Gastroesophageal sphincter (tissue), 4 donors: ENCODE results near the gene FCN2. TPM values are rescaled to one million over a fixed set of nuclear protein-coding genes. Genes with fewer than 3 reads are reported as not detected.

ENCODE experiments used
- ATAC-seq: fragments of 150-250 bp; one replicate; pipeline ENCODE4 v1.9.1; 2016; ENCODE audit warnings: mild to moderate bottlenecking, moderate library complexity
- H3K27ac ChIP-seq, 4 donors: fragments of 200-600 bp; sonication (generic) in 3 of 4; 1 replicate in 3 of 4; 2 replicates in 1 of 4; pipeline ENCODE4 v1.5.1; 2016 to 2019
- H3K27me3 ChIP-seq: fragments of 200-600 bp; sonication (generic); one replicate; pipeline ENCODE4 v1.5.1; 2019
- H3K36me3 ChIP-seq, 2 donors: fragments of 200-600 bp; sonication (generic); one replicate each; pipeline ENCODE4 v1.5.1; 2019; ENCODE audit warnings: control low read depth in 1 of 2
- H3K4me1 ChIP-seq, 3 donors: fragments of 200-600 bp; sonication (generic); 1 replicate in 2 of 3; 2 replicates in 1 of 3; pipeline ENCODE4 v1.5.1; 2016 to 2019; ENCODE audit warnings: control low read depth in 2 of 3
- H3K4me3 ChIP-seq, 2 donors: fragments of 200-600 bp; sonication (generic); one replicate each; pipeline ENCODE4 v1.5.1; 2019; ENCODE audit warnings: mild to moderate bottlenecking in 1 of 2, moderate library complexity in 1 of 2
- H3K9me3 ChIP-seq, 3 donors: fragments of 200-600 bp; sonication (generic); one replicate each; pipeline ENCODE4 v1.5.1; 2017 to 2019; ENCODE audit warnings: control low read depth in 2 of 3
- EP300 ChIP-seq: sonication (generic); formaldehyde crosslinking; IDR thresholded peaks from one replicate; pipeline ENCODE4 v1.6.1; 2017; ENCODE audit warnings: antibody characterized with exemption, mild to moderate bottlenecking
- POLR2A ChIP-seq, 2 donors: fragments of 450-650 bp; IDR thresholded peaks; one replicate each; pipeline ENCODE4 v1.6.1; 2017; ENCODE audit warnings: antibody characterized with exemption in 2 of 2, mild to moderate bottlenecking in 2 of 2, moderate library complexity in 1 of 2
- POLR2AphosphoS5 ChIP-seq: sonication (generic); formaldehyde crosslinking; IDR thresholded peaks from one replicate; pipeline ENCODE4 v1.6.1; 2017; ENCODE audit warnings: antibody characterized with exemption
- whole genome bisulfite sequencing, 2 donors: methylation state at CpG; one replicate each; pipeline ENCODE4 v1.1.5; 2018; ENCODE audit warnings: low coverage in 1 of 2; 5-methylcytosine and 5-hydroxymethylcytosine counted together
- total RNA-seq, 4 donors: library from RNA; depleted of rRNA; stranded (reverse); fragments of >200 nt; gene quantifications; one replicate each; pipeline ENCODE4 v1.1.0, GENCODE V29; 2016
- TF ChIP-seq, protein P1 (sequence below), 4 experiments: fragments of 200-600 bp in 2 of 4; fragments of 450-650 bp in 2 of 4; sonication (generic) in 1 of 4; IDR thresholded peaks; one replicate each; pipeline ENCODE4 v1.5.1; 2017 to 2019; ENCODE audit warnings: antibody characterized with exemption in 4 of 4, mild to moderate bottlenecking in 2 of 4, moderate library complexity in 2 of 4

FCN2 gene
- total RNA-seq, 4 donors from 2014 or later = not detected

DNA sequence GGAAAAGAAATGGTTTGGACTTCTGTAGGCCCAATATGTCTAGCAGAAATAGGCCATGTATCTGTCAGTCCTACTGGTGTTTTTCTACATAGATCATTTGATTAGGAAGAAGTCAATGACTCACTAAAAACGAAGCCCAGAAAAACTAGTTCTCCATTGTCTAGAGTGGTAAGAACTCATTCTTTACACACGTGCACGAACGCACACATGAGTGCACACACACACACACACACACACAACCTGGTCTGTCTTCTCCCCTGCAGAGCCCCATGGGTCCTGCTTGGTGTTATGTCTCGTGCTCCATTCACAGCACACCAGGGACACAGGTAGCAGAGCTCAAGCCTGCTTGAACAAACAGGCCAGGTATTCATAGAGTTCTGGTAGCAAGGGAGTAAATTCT, 52.0 kb downstream of the FCN2 start:
- H3K9me3 ChIP-seq = no peaks in the 10 kb centered on the region
- no peak overlapping the region for H3K27ac ChIP-seq
- no peaks in the 10 kb centered on the region for H3K36me3 ChIP-seq
- no peaks in the 10 kb centered on the region for H3K4me1 ChIP-seq
- ATAC-seq = no peak
- TF ChIP-seq EP300 (no peak), POLR2AphosphoS5 (no peak), POLR2A (IDR thresholded peaks at IDR 0.05) (no peak)
- TF ChIP-seq, protein P1, sequence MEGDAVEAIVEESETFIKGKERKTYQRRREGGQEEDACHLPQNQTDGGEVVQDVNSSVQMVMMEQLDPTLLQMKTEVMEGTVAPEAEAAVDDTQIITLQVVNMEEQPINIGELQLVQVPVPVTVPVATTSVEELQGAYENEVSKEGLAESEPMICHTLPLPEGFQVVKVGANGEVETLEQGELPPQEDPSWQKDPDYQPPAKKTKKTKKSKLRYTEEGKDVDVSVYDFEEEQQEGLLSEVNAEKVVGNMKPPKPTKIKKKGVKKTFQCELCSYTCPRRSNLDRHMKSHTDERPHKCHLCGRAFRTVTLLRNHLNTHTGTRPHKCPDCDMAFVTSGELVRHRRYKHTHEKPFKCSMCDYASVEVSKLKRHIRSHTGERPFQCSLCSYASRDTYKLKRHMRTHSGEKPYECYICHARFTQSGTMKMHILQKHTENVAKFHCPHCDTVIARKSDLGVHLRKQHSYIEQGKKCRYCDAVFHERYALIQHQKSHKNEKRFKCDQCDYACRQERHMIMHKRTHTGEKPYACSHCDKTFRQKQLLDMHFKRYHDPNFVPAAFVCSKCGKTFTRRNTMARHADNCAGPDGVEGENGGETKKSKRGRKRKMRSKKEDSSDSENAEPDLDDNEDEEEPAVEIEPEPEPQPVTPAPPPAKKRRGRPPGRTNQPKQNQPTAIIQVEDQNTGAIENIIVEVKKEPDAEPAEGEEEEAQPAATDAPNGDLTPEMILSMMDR (IDR thresholded peaks at IDR 0.05) = no peak
- peaks cover 69% of the 10 kb centered on the region for H3K27me3 ChIP-seq
- 77 to 91% methylated on average over 4 to 5 of the region's 5 CpGs for WGBS, 2 donors
- H3K4me3 ChIP-seq = no peak overlapping the region

GRCh38 chr9:134933076-134933659, 52.6 kb downstream of the FCN2 start:
- Histone ChIP-seq H3K27me3 (peaks cover 74% of the 10 kb centered on the region), H3K27ac (no peak overlapping the region), H3K9me3 (no peaks in the 10 kb centered on the region), H3K36me3 (no peaks in the 10 kb centered on the region), H3K4me1 (no peaks in the 10 kb centered on the region), H3K4me3 (no peak overlapping the region)
- no peak for ATAC-seq
- WGBS, 2 donors = no CpG with 5 or more reads among the region's 10 CpGs
- TF ChIP-seq, protein P1 (IDR thresholded peaks at IDR 0.05) = no peak
- TF ChIP-seq POLR2A (IDR thresholded peaks at IDR 0.05) (no peak), EP300 (no peak), POLR2AphosphoS5 (no peak)

- no peak for ATAC-seq
- TF ChIP-seq, protein P1 (IDR thresholded peaks at IDR 0.05) = no peak
- TF ChIP-seq EP300 (no peak), POLR2AphosphoS5 (no peak), POLR2A (IDR thresholded peaks at IDR 0.05) (no peak)
Observed at GRCh38 chr9:134935056-134935640, 54.5 kb downstream of the FCN2 start.

DNA sequence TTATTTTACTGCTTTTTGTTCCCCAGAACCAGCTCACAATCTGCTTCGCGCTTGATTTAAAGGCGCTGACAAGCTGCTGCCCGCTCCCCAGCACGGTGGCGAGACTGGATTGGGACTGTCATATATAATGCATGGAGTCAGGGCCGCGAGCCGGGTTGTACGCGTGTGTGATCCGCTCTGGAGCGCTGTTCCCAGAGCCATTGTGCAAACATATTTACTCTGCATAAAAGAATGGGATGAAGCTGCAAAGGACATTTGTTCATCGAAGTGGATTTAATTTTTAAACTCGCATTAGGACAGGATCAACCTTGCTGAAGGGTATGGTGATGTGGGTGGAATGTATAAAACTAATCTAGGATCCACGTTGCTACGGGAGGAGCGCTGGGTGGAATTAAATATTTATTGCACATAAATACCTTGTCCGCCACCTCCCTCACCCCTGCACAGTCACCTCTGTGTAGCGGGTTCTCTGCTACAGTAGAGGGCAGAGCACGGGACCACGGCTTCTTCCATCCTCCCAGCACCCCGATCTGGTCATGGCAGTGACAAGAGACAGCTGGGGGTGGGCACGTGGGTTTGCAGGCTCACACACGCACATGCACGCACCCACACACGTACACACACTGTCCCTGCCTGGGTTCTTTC, 55.2 kb downstream of the FCN2 start:
- no peaks in the 10 kb centered on the region for H3K36me3 ChIP-seq
- no peaks in the 10 kb centered on the region for H3K4me1 ChIP-seq
- no peak overlapping the region for H3K27ac ChIP-seq
- no peaks in the 10 kb centered on the region for H3K9me3 ChIP-seq
- peaks cover 84% of the 10 kb centered on the region for H3K27me3 ChIP-seq
- TF ChIP-seq, protein P1 (IDR thresholded peaks at IDR 0.05) = no peak
- TF ChIP-seq POLR2A (IDR thresholded peaks at IDR 0.05) (no peak), EP300 (no peak), POLR2AphosphoS5 (no peak)
- WGBS, 2 donors = 59 to 73% methylated on average over 15 to 20 of the region's 27 CpGs
- no peak for ATAC-seq
- H3K4me3 ChIP-seq = no peak overlapping the region

More at GRCh38 chr9:134935056-134935640, 54.5 kb downstream of the FCN2 start:
- H3K27ac ChIP-seq = no peak overlapping the region
- no peaks in the 10 kb centered on the region for H3K4me1 ChIP-seq
- no peak overlapping the region for H3K4me3 ChIP-seq
- H3K36me3 ChIP-seq = no peaks in the 10 kb centered on the region
- WGBS, 2 donors = 47% methylated on average over 4 to 12 of the region's 17 CpGs
- H3K9me3 ChIP-seq = no peaks in the 10 kb centered on the region
- H3K27me3 ChIP-seq = peaks cover 82% of the 10 kb centered on the region
